Bronchial epithelial cell (primary cell): ENCODE measurements around the gene CMKLR1. TPM values are rescaled to one million over a fixed set of nuclear protein-coding genes. Genes with fewer than 3 reads are reported as not detected.

Experiments used
- DNase-seq: peaks from one replicate; pipeline ENCODE4 v3.0.0-alpha.2; 2010; ENCODE audit warnings: low read depth
- FAIRE-seq: peaks from 2 replicates; lab custom pipeline; 2011; peaks lifted over from hg19 to GRCh38; lab: Jason Lieb, UNC
- H3K27me3 ChIP-seq: 2 replicates; pipeline ENCODE4 v1.5.1; 2011; ENCODE audit warnings: low read length; ENCODE audit not compliant: control insufficient read depth, insufficient read depth
- H3K36me3 ChIP-seq: 2 replicates; pipeline ENCODE4 v1.5.1; 2011; ENCODE audit warnings: low read length; ENCODE audit not compliant: control insufficient read depth, insufficient read depth
- H3K4me3 ChIP-seq: 2 replicates; pipeline ENCODE4 v1.5.1; 2011; ENCODE audit warnings: mild to moderate bottlenecking, low read depth, low read length, control low read depth
- CTCF ChIP-seq: IDR thresholded peaks from 2 replicates; pipeline ENCODE4 v1.5.1; 2011; ENCODE audit warnings: mild to moderate bottlenecking, moderate library complexity, low read length, control low read depth, inconsistent platforms; ENCODE audit not compliant: insufficient read depth, severe bottlenecking
- total RNA-seq: library from RNA; depleted of rRNA; stranded (reverse); fragments of >200 nt; gene quantifications from 2 replicates; pipeline ENCODE4 v1.2.1, GENCODE V29; 2014

Gene CMKLR1
- total RNA-seq, 1 donor from 2014 or later, result not detected

GRCh38 chr12:108240928-108241327, 98.2 kb downstream of the CMKLR1 start:
- no peak overlapping the region for H3K4me3 ChIP-seq
- no peaks in the 10 kb centered on the region for H3K27me3 ChIP-seq
- TF ChIP-seq CTCF, result no peak
- DNase-seq (no peak), FAIRE-seq (no peak)
- H3K36me3 ChIP-seq, result no peaks in the 10 kb centered on the region

- Histone ChIP-seq H3K27me3 (no peaks in the 10 kb centered on the region), H3K4me3 (no peak overlapping the region), H3K36me3 (no peaks in the 10 kb centered on the region)
- FAIRE-seq (no peak), DNase-seq (no peak)
- no peak for TF ChIP-seq CTCF
Observed at GRCh38 chr12:108240027-108240785, 98.9 kb downstream of the CMKLR1 start.

GRCh38 chr12:108239378-108239777, 99.7 kb downstream of the CMKLR1 start:
- no peak overlapping the region for H3K4me3 ChIP-seq
- FAIRE-seq (no peak), DNase-seq (no peak)
- TF ChIP-seq CTCF, result no peak
- H3K27me3 ChIP-seq, result no peaks in the 10 kb centered on the region
- no peaks in the 10 kb centered on the region for H3K36me3 ChIP-seq

GRCh38 chr12:108238474-108238873, 100.6 kb downstream of the CMKLR1 start:
- no peaks in the 10 kb centered on the region for H3K36me3 ChIP-seq
- no peak for FAIRE-seq
- DNase-seq, result no peak
- TF ChIP-seq CTCF, result no peak
- no peaks in the 10 kb centered on the region for H3K27me3 ChIP-seq
- H3K4me3 ChIP-seq, result no peak overlapping the region

Other genes starting within 250 kb of the CMKLR1 start
- gene WSCD2, start 210.0 kb downstream of the CMKLR1 start, total RNA-seq, result not detected in 2 replicates
- 11.6 and 15.5 TPM in 2 replicates for gene FICD, start 176.0 kb upstream of the CMKLR1 start, total RNA-seq
- gene SART3, start 221.9 kb upstream of the CMKLR1 start, total RNA-seq, result 41.6 and 108 TPM in 2 replicates
- gene ISCU, start 223.3 kb upstream of the CMKLR1 start, total RNA-seq, result 141 and 155 TPM in 2 replicates